Muscle of leg (tissue), 11 donors: ENCODE results near the gene SDF4. TPM values are rescaled to one million over a fixed set of nuclear protein-coding genes. Genes with fewer than 3 reads are reported as not detected.

Experiments
- DNase-seq: peaks from one replicate; pipeline ENCODE4 v3.0.0; 2013
- H3K27ac ChIP-seq: one replicate; pipeline ENCODE4 v1.5.1; 2013; ENCODE audit warnings: mild to moderate bottlenecking, low read length, control low read depth
- H3K27me3 ChIP-seq: one replicate; pipeline ENCODE4 v1.6.1; 2013; ENCODE audit warnings: low read length; ENCODE audit not compliant: control insufficient read depth, insufficient read depth
- H3K36me3 ChIP-seq: one replicate; pipeline ENCODE4 v1.6.1; 2013; ENCODE audit warnings: low read length; ENCODE audit not compliant: control insufficient read depth, insufficient read depth
- H3K4me1 ChIP-seq: one replicate; pipeline ENCODE4 v1.6.1; 2013; ENCODE audit warnings: low read length; ENCODE audit not compliant: control insufficient read depth, insufficient read depth
- H3K4me3 ChIP-seq: one replicate; pipeline ENCODE4 v1.5.1; 2013; ENCODE audit warnings: low read length, control low read depth
- H3K9me3 ChIP-seq: replicated peaks from 2 replicates; pipeline ENCODE4 v1.6.1; 2013; ENCODE audit warnings: low read depth, low read length; ENCODE audit not compliant: control insufficient read depth
- WGBS: methylation state at CpG from one replicate; pipeline ENCODE4 v1.1.5; 2013; ENCODE audit warnings: missing lambda C conversion rate; ENCODE audit not compliant: insufficient coverage; 5-methylcytosine and 5-hydroxymethylcytosine counted together
- polyA plus RNA-seq, 8 donors: library from polyadenylated mRNA; unstranded; fragments of 120-200 nt; gene quantifications; one replicate each; pipeline versions ENCODE4 v1.2.1 to v1.2.3, GENCODE V29; 2013; ENCODE audit warnings: inconsistent platforms in 1 of 8, low replicate concordance in 1 of 8; ENCODE audit not compliant: insufficient read length in 8 of 8, insufficient read depth in 1 of 8
- total RNA-seq: library from RNA; stranded (reverse); fragments of 120-200 nt; gene quantifications from one replicate; pipeline ENCODE4 v1.2.4, GENCODE V29; 2013

SDF4 gene
- total and polyA plus RNA-seq, 9 donors = 57.2 to 117 (median 98.6) TPM

GRCh38 chr1:1183833-1184775 lies 47.7 kb downstream of the SDF4 start:
- WGBS = 80% methylated on average over 20 of the region's 33 CpGs
- H3K9me3 ChIP-seq = peaks cover 2% of the 10 kb centered on the region
- no peaks in the 10 kb centered on the region for H3K27me3 ChIP-seq
- no peaks in the 10 kb centered on the region for H3K36me3 ChIP-seq
- DNase-seq = no peak
- no peak overlapping the region for H3K27ac ChIP-seq
- H3K4me3 ChIP-seq = no peak overlapping the region
- peaks cover 38% of the 10 kb centered on the region for H3K4me1 ChIP-seq

- Histone ChIP-seq H3K4me3 (no peak overlapping the region), H3K27ac (no peak overlapping the region), H3K36me3 (no peaks in the 10 kb centered on the region), H3K9me3 (peaks cover 2% of the 10 kb centered on the region), H3K4me1 (peaks cover 38% of the 10 kb centered on the region), H3K27me3 (no peaks in the 10 kb centered on the region)
- WGBS = 56% methylated on average over 21 of the region's 21 CpGs
- peak; percentile 59 for DNase-seq
Observed at GRCh38 chr1:1183221-1183747, 48.5 kb downstream of the SDF4 start.

- Histone ChIP-seq H3K4me3 (no peak overlapping the region), H3K27ac (no peak overlapping the region)
- no peak for DNase-seq
Observed at GRCh38 chr1:1182491-1183220, 49.1 kb downstream of the SDF4 start.

GRCh38 chr1:1181938-1182410 lies 49.8 kb downstream of the SDF4 start:
- H3K9me3 ChIP-seq = no peaks in the 10 kb centered on the region
- DNase-seq = no peak
- peaks cover 10% of the 10 kb centered on the region for H3K27me3 ChIP-seq
- H3K27ac ChIP-seq = no peak overlapping the region
- no peak overlapping the region for H3K4me3 ChIP-seq
- peaks cover 38% of the 10 kb centered on the region for H3K4me1 ChIP-seq
- WGBS = 69% methylated on average over 21 of the region's 21 CpGs
- H3K36me3 ChIP-seq = no peaks in the 10 kb centered on the region

More at GRCh38 chr1:1182491-1183220, 49.1 kb downstream of the SDF4 start:
- Histone ChIP-seq H3K36me3 (no peaks in the 10 kb centered on the region), H3K9me3 (no peaks in the 10 kb centered on the region), H3K4me1 (peaks cover 38% of the 10 kb centered on the region), H3K27me3 (peaks cover 3% of the 10 kb centered on the region)
- 59% methylated on average over 29 of the region's 39 CpGs for WGBS

GRCh38 chr1:1181129-1181937 lies 50.5 kb downstream of the SDF4 start:
- H3K36me3 ChIP-seq = no peaks in the 10 kb centered on the region
- no peak overlapping the region for H3K27ac ChIP-seq
- 67% methylated on average over 26 of the region's 26 CpGs for WGBS
- peaks cover 16% of the 10 kb centered on the region for H3K27me3 ChIP-seq
- DNase-seq = peak; percentile 32
- no peaks in the 10 kb centered on the region for H3K9me3 ChIP-seq
- H3K4me3 ChIP-seq = no peak overlapping the region
- H3K4me1 ChIP-seq = peaks cover 38% of the 10 kb centered on the region

- Histone ChIP-seq H3K9me3 (no peaks in the 10 kb centered on the region), H3K27me3 (peaks cover 28% of the 10 kb centered on the region), H3K4me1 (peaks cover 34% of the 10 kb centered on the region), H3K36me3 (no peaks in the 10 kb centered on the region), H3K4me3 (no peak overlapping the region), H3K27ac (no peak overlapping the region)
- no peak for DNase-seq
- WGBS = 61% methylated on average over 28 of the region's 51 CpGs
Observed at GRCh38 chr1:1179983-1180861, 51.6 kb downstream of the SDF4 start.

- Histone ChIP-seq H3K27me3 (peaks cover 33% of the 10 kb centered on the region), H3K4me3 (no peak overlapping the region), H3K36me3 (no peaks in the 10 kb centered on the region), H3K27ac (no peak overlapping the region), H3K9me3 (no peaks in the 10 kb centered on the region), H3K4me1 (peaks cover 30% of the 10 kb centered on the region)
- WGBS = 80% methylated on average over 20 of the region's 25 CpGs
- no peak for DNase-seq
Observed at GRCh38 chr1:1179346-1179982, 52.3 kb downstream of the SDF4 start.

- Histone ChIP-seq H3K27ac (no peak overlapping the region), H3K9me3 (no peaks in the 10 kb centered on the region), H3K4me1 (peaks cover 33% of the 10 kb centered on the region), H3K4me3 (no peak overlapping the region), H3K27me3 (peaks cover 39% of the 10 kb centered on the region), H3K36me3 (no peaks in the 10 kb centered on the region)
- DNase-seq = no peak
- WGBS = 81% methylated on average over 31 of the region's 32 CpGs
Observed at GRCh38 chr1:1178794-1179331, 52.9 kb downstream of the SDF4 start.
